ENCODE data around the gene INPP5B.
A peak's percentile ranks its signal among the peaks of the same experiment; 100 is the strongest.
"Not testable (repeated sequence)": the region's sequence is repeated elsewhere in the genome, so short reads cannot be mapped to it uniquely, and the experiment has no call there.

INPP5B gene

DNA sequence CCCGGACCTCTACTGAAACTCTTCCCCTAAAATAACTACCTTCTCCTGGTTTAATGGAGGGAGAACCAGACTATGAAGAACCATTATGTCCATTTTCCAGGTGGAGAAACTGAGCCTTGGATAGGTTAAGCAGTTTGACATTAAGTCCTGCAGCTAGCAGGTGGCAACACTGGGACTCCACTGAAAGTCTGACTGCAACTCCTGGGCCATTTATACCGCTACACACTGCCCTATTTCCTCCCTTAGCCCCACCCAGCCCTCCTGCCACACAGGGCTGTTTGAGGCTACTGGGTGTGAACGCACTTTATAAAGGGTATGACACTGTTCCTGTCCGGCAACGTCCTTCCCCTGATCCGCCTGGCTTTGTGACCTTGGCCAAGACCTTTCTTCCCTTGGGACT, 511 bp upstream of the INPP5B start:
- no peak for DNase-seq

GRCh38 chr1:37945743-37946702, 830 bp downstream of the INPP5B start:
- no peak for DNase-seq

DNA sequence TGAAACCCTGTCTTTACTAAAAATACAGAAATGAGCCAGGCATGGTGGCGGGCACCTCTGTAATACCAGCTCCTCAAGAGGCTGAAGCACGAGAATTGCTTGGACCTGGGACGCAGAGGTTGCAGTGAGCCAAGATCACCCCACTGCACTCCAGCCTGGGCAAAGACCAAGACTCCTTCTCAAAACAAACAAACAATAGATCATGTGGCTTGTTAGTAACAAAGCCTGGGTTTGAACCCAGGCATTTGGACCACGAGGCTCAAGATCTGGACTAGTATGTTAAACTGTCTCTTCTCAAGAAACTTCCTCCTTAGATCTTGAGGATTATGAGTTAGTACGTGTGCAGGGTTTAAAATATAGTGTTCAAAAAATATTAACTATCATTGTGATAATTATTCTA, 1.6 kb downstream of the INPP5B start:
- no peak for DNase-seq

DNA sequence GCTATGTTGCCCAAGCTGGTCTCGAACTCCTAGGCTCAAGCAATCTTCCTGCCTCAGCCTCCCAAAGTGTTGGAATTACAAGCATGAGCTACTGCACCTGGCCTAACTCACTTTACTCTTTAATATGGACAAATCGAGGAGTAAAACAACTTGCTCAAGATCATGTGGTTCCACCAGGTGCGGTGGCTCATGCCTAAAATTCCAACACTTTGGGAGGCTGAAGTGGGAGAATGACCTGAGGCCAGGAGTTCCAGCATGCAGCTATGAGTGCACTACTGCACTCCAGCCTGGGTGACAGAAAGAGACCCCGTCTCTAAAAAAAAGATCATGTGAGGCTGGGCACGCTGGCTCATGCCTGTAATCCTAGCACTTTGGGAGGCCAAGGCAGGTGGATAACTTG, 2.0 kb downstream of the INPP5B start:
- DNase-seq: no peak

DNA sequence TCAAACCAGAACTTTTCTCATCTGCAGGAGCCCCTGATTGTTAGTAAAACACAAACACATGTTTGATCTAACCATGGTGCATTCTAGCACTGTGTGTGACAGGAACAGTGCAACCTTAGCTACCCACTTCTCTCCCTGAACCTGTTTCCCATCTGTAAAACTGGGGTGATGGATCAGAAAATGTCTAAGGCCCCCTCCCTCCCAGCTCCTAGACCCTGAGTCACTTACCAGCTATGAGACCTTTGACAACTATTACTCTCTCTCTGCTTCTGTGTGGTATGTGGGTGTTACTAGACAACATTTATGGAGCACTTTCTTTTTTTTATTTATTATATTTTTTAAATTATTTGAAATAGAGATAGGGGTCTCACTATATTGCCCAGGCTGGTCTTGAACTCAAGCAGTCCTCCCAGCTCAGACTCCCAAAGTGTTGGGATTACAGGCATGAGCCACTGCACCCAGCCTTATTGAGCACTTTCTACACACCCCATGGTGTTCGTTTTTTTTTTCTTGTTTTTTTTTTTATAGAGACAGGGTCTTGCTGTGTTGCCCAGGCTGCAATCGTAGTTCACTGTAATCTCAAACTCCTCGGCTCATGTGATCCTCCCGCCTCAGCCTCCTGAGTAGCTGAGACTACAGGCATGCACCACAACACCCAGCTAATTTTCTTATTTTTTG, 2.6 kb downstream of the INPP5B start:
- DNase-seq: no peak

DNA sequence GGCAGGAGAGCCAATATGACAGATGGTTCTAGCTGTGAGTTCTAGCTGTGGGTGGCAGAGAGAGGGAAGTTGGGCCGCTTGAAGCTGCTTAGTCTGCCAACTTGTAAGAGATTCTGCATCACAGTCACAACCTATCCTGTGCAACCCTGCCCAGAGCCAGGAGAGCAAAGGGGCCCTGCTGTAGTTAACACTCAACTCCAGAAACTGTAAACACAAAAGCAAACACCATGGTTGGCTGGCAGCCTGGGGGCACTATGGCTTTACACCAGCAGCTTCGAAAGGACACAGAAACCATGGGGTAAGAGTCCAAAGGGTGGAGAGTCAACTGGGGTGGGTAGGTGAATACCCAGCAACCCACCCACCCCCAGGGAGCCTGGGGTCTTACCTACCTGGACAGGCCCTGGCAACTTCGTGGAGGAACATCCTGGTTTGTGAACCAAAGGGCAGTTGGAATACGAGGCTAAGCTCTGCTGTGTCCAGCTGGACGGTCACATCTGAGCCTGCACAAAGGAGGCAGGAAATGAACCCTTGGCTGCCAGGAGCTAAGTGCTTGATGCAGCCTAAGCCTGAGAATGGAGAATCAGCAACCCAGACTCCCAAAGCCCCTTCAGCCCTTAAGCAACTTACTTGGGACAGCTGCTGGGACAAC, 6.4 kb downstream of the INPP5B start:
- no peak for DNase-seq

GRCh38 chr1:37936760-37937159, 10.1 kb downstream of the INPP5B start:
- not testable (repeated sequence) for DNase-seq

DNA sequence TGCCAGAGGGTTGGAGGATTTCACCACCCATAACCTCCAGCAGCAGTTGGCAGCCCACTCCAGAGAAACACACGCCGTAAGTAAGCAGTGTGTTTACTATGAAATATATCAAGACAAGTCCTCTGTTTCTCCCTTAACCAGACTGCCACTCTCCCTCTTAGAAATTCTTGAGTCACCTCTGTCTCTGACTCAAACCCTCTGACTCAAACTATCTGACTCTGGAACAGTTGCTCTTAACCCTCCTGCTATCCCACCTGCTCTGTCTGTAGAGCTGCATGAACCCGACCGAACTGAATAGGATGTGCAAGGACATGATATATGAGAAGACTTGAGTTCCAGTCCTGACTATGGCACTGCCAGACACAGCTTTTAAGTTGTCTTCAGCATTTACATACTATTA, 14.1 kb downstream of the INPP5B start:
- DNase-seq: no peak

GRCh38 chr1:37931361-37932158, 15.3 kb downstream of the INPP5B start:
- peak; percentile 99 for DNase-seq

GRCh38 chr1:37931102-37931360, 15.8 kb downstream of the INPP5B start:
- no peak for DNase-seq

DNA sequence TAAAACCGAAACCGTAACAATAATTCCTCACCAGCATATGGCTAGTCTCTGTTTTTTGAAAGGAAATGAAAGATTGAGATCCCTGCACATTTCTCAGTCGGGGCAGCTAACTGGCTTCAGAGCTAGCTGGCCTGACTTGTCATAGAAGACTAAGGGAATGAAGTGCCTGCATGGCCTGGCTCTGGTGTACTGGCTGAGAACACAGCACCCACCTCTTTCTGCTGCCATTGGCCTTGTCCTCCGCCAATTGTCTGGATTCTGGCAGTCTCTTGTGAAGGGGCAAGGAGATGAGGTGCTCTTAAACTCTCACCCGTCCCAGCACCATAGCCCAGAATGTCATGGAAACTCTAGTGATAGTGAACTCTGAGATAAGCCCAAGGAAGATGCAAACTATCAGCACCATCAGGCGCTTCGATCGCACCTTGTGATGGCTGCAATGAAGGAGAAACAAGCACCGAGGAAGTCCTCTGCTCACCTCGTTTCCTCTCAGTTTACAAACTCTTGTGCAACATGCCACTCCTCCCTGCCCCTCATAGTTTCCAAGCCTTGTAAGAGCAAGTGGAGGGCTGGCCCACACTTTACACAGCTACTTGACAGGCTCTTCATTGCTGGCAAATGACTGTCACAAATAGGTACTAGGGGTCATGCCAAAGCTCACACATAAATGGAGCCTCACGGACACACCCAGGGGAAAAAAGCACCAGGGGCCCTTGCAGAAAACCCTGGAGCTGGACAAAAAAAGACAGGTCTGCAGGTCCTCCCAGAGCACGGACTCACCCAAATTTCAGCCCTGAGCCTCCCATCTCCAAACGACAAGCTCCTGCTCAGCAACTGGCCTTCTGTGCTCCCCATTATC, 16.4 kb downstream of the INPP5B start:
- DNase-seq: no peak

DNA sequence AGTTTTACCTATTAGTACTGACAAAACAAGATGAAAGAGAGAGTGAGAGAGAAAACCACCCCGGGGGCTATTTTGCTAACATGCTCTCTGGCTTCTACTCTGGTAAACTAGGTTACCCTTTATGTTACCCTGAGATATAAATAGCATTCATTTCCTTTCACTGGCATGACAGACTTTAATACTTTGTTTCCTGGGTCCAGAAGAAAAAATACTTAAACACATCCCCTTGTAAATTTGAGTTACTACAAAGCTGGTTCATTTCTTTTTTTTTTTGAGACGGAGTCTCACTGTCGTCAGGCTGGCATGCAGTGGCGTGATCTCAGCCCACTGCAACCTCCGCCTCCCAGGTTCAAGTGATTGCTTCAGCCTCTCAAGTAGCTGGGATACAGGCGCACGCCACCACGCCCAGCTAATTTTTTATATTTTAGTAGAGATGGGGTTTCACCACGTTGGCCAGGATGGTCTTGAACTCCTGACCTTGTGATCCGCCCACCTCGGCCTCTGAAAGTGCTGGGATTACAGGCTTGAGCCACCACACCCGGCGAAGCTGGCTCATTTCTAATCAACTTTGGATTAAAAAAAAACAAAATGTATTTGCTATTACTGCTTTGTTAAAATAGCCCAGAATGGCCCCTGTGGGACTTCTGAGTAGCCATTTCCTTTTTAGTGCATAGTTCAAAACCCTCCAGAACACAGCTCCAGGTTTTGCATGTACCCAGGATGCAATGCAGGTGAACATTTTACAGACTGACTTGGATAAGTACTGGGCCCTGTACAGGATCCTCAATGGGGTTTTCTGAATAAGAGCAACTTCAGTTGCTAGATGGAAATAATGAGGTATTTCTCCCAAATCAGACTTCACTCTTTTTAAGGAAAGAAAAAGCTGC, 20.6 kb downstream of the INPP5B start:
- DNase-seq: no peak

GRCh38 chr1:37925316-37925715, 21.5 kb downstream of the INPP5B start:
- DNase-seq: no peak

- no peak for DNase-seq
Measured at GRCh38 chr1:37923551-37923889, 23.3 kb downstream of the INPP5B start.

DNA sequence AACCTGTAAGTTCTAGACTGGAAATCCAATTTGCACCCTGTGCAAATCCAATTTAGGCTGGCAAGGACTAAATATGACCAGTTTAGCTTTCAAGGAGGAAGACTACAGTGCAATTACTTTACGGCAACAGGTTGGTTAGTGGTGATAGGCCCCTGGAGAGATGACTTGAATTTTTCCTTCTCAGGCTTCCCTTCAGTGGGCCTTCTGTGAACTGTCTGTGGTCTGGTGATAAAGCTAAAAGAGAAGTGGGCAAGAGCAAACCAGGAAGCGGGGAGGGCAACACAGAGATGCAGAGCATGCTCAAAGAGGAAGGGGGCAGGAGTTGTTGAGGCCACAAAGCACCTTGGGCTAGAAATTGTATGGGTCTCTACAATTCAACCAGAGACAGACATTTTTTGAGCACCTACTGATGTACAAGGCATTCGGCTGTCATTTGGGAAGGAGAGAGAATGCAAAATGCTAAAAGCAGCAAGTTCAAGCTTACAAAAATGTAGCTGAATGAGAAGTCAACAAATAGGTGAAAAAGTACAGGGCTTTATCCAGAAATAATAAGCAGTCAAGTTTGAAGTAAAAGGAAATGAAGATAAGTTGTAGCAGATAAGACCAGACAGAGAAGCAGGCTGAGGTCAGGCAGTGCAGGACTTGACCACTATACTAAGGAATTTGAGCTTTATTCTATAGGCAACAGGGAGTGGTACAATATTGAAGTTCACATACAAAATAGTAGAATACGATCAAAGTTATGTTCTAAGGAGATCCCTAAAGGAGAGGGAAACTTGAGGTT, 23.9 kb downstream of the INPP5B start:
- DNase-seq: peak; percentile 34

- DNase-seq: peak; percentile 55
Measured at GRCh38 chr1:37919277-37919676, 27.6 kb downstream of the INPP5B start.

DNA sequence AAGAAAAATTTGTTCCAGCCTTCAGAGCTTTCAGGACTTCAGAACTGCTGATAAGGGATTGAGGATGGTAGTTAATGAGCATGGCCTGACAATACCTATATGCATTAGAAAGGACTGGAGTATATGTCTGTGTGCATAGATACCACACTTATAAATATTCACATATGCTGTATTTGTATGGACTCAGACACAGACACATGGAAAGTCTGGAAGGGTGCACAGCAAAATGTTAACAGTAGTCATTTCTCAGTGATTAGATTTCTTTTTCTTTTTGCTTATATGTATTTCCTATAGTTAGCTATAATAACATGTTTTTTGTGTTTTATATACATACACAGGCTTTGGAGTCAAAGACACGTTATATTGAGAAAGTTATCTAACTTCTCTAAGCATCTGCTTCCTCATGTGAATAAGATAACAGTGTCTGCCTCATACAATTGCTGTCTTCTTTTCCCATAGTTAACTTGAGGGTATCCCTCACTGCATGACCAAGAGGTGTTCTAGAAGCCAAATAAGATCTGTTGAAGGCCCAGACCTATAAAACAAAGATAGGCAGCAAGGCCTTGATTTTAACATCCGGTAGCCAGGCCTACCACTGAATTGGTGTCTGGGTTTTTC, 31.3 kb downstream of the INPP5B start:
- no peak for DNase-seq

DNA sequence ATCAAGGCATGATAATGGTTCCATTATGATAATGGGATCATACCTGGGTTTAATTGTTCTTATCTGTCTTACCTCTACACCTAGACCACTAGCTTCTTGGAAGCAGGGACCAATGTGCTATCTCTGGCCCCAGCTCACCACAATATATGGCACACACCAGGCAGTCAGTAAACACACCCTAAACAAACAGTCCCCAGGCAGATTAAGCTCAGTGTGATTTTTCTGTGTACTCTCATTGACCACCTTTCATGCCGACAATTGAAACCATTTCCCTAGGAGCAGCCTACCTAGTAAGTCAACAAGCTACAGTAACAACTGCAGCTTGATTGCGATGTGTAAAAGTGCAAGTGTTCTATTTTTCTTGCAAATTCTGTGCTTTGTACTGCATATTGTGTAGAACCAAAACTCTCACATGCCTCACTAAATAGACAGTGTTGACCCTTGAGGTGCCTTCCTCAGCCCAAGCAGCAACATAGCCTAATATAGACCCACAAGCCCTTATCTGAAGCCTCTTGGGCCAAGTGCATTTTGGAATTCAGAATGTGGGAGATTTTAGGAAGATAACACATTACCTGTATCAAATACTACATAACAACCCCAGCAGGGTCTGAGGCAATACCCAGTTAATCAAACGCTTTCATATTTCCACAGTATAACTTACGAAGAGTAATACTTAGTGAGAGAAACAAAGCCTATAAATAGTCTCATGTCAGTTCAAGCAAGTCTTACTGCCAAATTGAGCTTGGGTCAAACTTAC, 32.0 kb downstream of the INPP5B start:
- no peak for DNase-seq

GRCh38 chr1:37911478-37911877, 35.4 kb downstream of the INPP5B start:
- not testable (repeated sequence) for DNase-seq

Data from NCI-H82 (cell line).